Measurements from ENCODE around the gene NDUFA1. TPM values are rescaled to one million over a fixed set of nuclear protein-coding genes. Genes with fewer than 3 reads are reported as not detected.
A peak's percentile ranks its signal among the peaks of the same experiment; 100 is the strongest.
"Not testable (repeated sequence)": the region's sequence is repeated elsewhere in the genome, so short reads cannot be mapped to it uniquely, and the experiment has no call there.

NDUFA1 gene
- total RNA-seq, 1 donor from 2014 or later = 55.5 TPM

DNA sequence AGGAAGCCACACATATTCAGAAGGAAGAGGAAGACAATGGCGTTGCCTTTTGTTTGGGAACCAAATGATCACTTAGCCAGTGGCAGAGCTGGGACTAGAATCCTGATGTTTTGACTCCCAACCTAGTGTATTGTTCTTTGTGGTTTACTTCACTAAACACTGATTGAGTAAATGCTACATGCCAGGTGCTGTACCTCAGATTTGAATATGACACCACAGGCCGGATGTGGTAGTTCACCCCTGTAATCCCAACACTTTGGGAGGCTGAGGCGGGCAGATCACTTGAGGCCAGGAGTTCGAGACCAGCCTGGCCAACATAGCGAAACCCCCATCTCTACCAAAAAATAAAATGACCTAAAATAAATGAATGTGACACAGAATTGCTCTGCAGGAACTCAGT, 8.4 kb downstream of the NDUFA1 start:
- H3K4me3 ChIP-seq (ENCODE audit: low read depth, low read length) = no peak overlapping the region
- no peak for TF ChIP-seq CTCF (IDR thresholded peaks at IDR 0.05; ENCODE audit: insufficient read depth, low read length, severe bottlenecking)
- peak; percentile 7 for DNase-seq (ENCODE audit: low read depth)
- no peaks in the 10 kb centered on the region for H3K27me3 ChIP-seq (ENCODE audit: control insufficient read depth, insufficient read depth, low read length)
- no peaks in the 10 kb centered on the region for H3K36me3 ChIP-seq (ENCODE audit: control insufficient read depth, insufficient read depth, low read length)
- FAIRE-seq = no peak

- FAIRE-seq (peak; percentile 92), DNase-seq (ENCODE audit: low read depth) (peak; percentile 47)
- no peak overlapping the region for H3K4me3 ChIP-seq (ENCODE audit: low read depth, low read length)
- H3K36me3 ChIP-seq (ENCODE audit: control insufficient read depth, insufficient read depth, low read length) = no peaks in the 10 kb centered on the region
- no peaks in the 10 kb centered on the region for H3K27me3 ChIP-seq (ENCODE audit: control insufficient read depth, insufficient read depth, low read length)
- peak; percentile 75 for TF ChIP-seq CTCF (IDR thresholded peaks at IDR 0.05; ENCODE audit: insufficient read depth, low read length, severe bottlenecking)
These were observed 9.2 kb downstream of the NDUFA1 start for GRCh38 chrX:119880552-119881437.

- no peak for TF ChIP-seq CTCF (IDR thresholded peaks at IDR 0.05; ENCODE audit: insufficient read depth, low read length, severe bottlenecking)
- H3K27me3 ChIP-seq (ENCODE audit: control insufficient read depth, insufficient read depth, low read length) = no peaks in the 10 kb centered on the region
- H3K4me3 ChIP-seq (ENCODE audit: low read depth, low read length) = no peak overlapping the region
- no peaks in the 10 kb centered on the region for H3K36me3 ChIP-seq (ENCODE audit: control insufficient read depth, insufficient read depth, low read length)
- FAIRE-seq (no peak), DNase-seq (ENCODE audit: low read depth) (no peak)
These were observed 14.2 kb downstream of the NDUFA1 start for GRCh38 chrX:119885554-119886428.

- peak; percentile 57 for TF ChIP-seq CTCF (IDR thresholded peaks at IDR 0.05; ENCODE audit: insufficient read depth, low read length, severe bottlenecking)
- peak overlapping the region; percentile 6 for H3K4me3 ChIP-seq (ENCODE audit: low read depth, low read length)
- FAIRE-seq (no peak), DNase-seq (ENCODE audit: low read depth) (peak; percentile 23)
- no peaks in the 10 kb centered on the region for H3K36me3 ChIP-seq (ENCODE audit: control insufficient read depth, insufficient read depth, low read length)
- no peaks in the 10 kb centered on the region for H3K27me3 ChIP-seq (ENCODE audit: control insufficient read depth, insufficient read depth, low read length)
These were observed 16.2 kb downstream of the NDUFA1 start for GRCh38 chrX:119887721-119888425.

- not testable (repeated sequence) for FAIRE-seq; H3K36me3 ChIP-seq (ENCODE audit: control insufficient read depth, insufficient read depth, low read length); DNase-seq (ENCODE audit: low read depth); H3K27me3 ChIP-seq (ENCODE audit: control insufficient read depth, insufficient read depth, low read length); H3K4me3 ChIP-seq (ENCODE audit: low read depth, low read length)
These were observed 19.0 kb downstream of the NDUFA1 start for GRCh38 chrX:119890626-119891025.

DNA sequence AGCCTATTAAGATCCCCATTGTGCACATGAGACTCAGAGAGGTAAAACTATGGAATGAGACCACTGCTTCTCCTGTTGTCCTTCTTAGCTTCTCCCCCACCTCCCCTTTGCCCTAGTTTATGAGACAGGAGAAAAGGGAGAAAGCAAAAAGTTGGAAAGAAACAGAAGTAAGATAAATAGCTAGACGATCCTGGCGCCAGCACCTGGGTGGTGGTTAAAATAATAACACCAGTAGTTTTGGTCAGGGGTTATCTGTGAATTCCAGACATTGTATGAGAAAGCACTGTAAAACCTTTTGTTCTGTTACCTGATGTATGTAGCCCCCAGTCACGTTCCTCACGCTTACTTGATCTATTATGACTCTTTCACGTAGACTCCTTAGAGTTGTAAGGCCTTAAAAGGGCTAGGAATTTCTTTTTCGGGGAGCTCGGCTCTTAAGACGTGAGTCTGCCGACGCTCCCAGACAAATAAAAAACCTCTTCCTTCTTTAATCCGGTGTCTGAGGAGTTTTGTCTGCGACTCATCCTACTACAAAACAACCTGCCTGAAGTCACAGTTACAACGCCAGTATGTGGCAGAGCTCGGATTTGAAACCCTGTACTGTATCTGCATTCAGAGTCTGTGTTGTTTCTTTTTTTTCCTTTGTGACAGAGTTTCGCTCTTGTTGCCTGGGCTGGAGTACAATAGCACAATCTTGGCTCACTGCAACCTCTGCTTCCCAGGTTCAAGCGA, 20.5 kb downstream of the NDUFA1 start:
- H3K4me3 ChIP-seq (ENCODE audit: low read depth, low read length); H3K36me3 ChIP-seq (ENCODE audit: control insufficient read depth, insufficient read depth, low read length); FAIRE-seq; DNase-seq (ENCODE audit: low read depth); H3K27me3 ChIP-seq (ENCODE audit: control insufficient read depth, insufficient read depth, low read length): not testable (repeated sequence)

Measured in bronchial epithelial cell (primary cell).